Mucosa of rectum (tissue), 2 donors: ENCODE data around the gene APOA1.

Source experiments
- H3K27ac ChIP-seq, 2 donors: one replicate each; pipeline ENCODE4 v1.7.0; 2013; ENCODE audit warnings: inconsistent platforms in 2 of 2, low read depth in 2 of 2, low read length in 2 of 2
- H3K27me3 ChIP-seq, 2 donors: one replicate each; pipeline ENCODE4 v1.7.0; 2013; ENCODE audit warnings: low read length in 2 of 2; ENCODE audit not compliant: control insufficient read depth in 2 of 2, insufficient read depth in 2 of 2
- H3K36me3 ChIP-seq, 2 donors: one replicate each; pipeline ENCODE4 v1.7.0; 2013; ENCODE audit warnings: low read length in 2 of 2; ENCODE audit not compliant: control insufficient read depth in 2 of 2, insufficient read depth in 2 of 2
- H3K4me1 ChIP-seq, 2 donors: one replicate each; pipeline ENCODE4 v1.7.0; 2013; ENCODE audit warnings: low read length in 2 of 2, mild to moderate bottlenecking in 1 of 2; ENCODE audit not compliant: control insufficient read depth in 2 of 2, insufficient read depth in 2 of 2
- H3K4me3 ChIP-seq, 2 donors: one replicate each; pipeline ENCODE4 v1.7.0; 2013; ENCODE audit warnings: low read length in 2 of 2
- H3K9ac ChIP-seq, 2 donors: one replicate each; pipeline ENCODE4 v1.7.0; 2013; ENCODE audit warnings: low read length in 2 of 2, low read depth in 1 of 2, mild to moderate bottlenecking in 1 of 2
- H3K9me3 ChIP-seq, 2 donors: one replicate each; pipeline ENCODE4 v1.7.0; 2013; ENCODE audit warnings: low read length in 2 of 2; ENCODE audit not compliant: control insufficient read depth in 2 of 2
- donor health status: healthy.
- donor health status: Normal muscosa, but diverticular disease.

The APOA1 gene

DNA sequence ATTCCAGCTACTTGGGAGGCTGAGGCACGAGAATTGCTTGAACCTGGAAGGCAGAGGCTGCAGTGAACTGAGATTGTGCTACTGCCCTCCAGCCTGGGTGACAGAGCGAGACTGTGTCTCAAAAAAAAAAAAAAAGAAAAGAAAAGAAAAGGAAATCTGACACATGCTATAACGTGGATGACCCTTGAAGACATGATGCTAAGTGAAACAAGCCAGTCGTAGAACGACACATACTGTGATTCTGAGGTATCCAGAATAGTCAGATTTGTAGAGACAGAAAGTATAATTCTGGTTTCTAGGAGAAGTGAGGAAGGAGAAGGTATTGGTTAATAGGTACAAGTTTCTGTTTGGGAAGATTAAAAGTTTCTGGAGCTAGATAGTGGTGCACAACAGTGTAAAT is 39.1 kb downstream of the APOA1 start:
- H3K4me3 ChIP-seq, result no peak overlapping the region
- no peak overlapping the region for H3K27ac ChIP-seq
- no peaks in the 10 kb centered on the region for H3K36me3 ChIP-seq
- no peaks in the 10 kb centered on the region for H3K9me3 ChIP-seq
- H3K9ac ChIP-seq, result no peak overlapping the region
- no peaks in the 10 kb centered on the region for H3K27me3 ChIP-seq
- no peaks in the 10 kb centered on the region for H3K4me1 ChIP-seq

DNA sequence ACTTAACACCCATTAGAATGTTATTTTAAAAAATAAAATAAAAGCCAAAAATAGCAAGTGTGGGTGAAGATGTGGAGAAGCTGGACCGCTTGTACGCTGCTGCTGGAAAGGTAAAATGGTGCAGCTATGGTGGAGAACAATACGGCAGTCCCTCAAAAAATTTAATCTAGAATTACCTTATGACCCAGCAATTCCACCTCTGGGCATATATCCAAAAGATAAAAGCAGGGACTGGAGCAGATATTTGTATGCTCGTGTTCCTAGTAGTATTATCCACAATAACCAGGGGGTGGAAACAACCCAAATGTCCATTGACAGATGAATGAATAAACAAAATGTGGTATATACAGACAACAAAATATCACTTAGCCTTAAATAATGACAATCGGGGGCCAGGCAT is 39.6 kb downstream of the APOA1 start:
- no peaks in the 10 kb centered on the region for H3K27me3 ChIP-seq
- H3K36me3 ChIP-seq, result no peaks in the 10 kb centered on the region
- H3K9ac ChIP-seq, result no peak overlapping the region
- no peak overlapping the region for H3K4me3 ChIP-seq
- no peaks in the 10 kb centered on the region for H3K9me3 ChIP-seq
- H3K27ac ChIP-seq, result no peak overlapping the region
- H3K4me1 ChIP-seq, result no peaks in the 10 kb centered on the region

DNA sequence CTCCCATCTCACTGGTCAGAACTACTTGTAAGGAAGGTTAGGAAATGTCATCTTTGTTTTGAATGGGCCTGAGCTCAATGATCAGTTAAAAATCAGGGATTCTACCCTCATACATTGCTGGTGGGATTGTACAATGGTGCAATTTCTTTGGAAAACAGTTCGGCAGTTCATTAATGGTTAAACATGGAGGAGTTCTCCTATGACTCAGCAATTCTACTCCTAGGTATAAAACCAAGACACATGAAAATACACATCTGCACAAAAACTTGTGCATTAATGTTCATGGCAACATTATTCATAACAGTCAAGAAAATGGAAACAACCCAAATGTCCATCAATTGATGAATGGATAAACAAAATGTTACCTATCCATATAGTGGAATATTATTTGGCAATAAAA is 40.9 kb downstream of the APOA1 start:
- no peak overlapping the region for H3K4me3 ChIP-seq
- no peaks in the 10 kb centered on the region for H3K9me3 ChIP-seq
- no peak overlapping the region for H3K27ac ChIP-seq
- no peaks in the 10 kb centered on the region for H3K36me3 ChIP-seq
- H3K27me3 ChIP-seq, result no peaks in the 10 kb centered on the region
- no peaks in the 10 kb centered on the region for H3K4me1 ChIP-seq
- H3K9ac ChIP-seq, result no peak overlapping the region

DNA sequence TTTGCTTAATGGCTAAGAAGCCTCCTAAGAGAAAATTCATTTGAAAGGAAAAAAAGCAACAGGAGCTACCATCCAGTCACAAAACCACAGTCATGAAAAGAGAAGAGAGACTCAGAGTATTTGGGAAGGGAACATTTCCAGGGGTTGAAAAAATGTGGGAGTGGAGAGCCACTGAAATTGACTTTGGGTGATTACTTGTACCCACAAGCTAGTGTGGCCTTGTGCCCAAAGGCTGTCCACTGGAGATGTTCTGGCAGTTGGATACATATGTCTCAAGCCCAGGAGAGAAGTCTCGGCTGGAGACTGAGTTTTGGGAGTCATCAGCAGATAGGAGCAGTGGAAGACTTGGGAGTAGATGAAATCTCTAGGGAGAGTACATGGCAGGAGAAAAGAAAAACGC is 42.6 kb downstream of the APOA1 start:
- Histone ChIP-seq H3K27ac (no peak overlapping the region), H3K27me3 (no peaks in the 10 kb centered on the region), H3K36me3 (no peaks in the 10 kb centered on the region), H3K4me3 (no peak overlapping the region), H3K9me3 (no peaks in the 10 kb centered on the region), H3K4me1 (peaks cover 0 to 3% of the 10 kb centered on the region in 2 donors), H3K9ac (no peak overlapping the region)

DNA sequence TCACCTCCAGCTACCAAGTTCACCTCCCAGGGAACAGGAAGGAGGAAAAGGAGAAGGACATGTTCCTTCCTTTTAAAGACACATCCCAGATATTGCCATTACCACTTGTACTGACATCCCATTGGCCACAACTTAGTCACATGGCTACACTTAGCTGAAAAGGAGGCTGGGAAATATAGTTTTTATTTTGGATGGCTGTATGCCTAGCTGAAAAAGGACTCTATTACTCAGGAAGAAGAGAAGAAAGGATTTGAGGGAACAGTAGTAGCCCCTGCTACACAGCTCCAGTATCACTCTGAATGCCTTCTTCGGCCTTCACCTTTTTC is 43.7 kb downstream of the APOA1 start:
- Histone ChIP-seq H3K4me1 (peaks cover 0 to 3% of the 10 kb centered on the region in 2 donors), H3K4me3 (no peak overlapping the region), H3K27ac (no peak overlapping the region), H3K27me3 (peaks cover 0 to 3% of the 10 kb centered on the region in 2 donors), H3K9me3 (no peaks in the 10 kb centered on the region), H3K36me3 (no peaks in the 10 kb centered on the region), H3K9ac (no peak overlapping the region)

DNA sequence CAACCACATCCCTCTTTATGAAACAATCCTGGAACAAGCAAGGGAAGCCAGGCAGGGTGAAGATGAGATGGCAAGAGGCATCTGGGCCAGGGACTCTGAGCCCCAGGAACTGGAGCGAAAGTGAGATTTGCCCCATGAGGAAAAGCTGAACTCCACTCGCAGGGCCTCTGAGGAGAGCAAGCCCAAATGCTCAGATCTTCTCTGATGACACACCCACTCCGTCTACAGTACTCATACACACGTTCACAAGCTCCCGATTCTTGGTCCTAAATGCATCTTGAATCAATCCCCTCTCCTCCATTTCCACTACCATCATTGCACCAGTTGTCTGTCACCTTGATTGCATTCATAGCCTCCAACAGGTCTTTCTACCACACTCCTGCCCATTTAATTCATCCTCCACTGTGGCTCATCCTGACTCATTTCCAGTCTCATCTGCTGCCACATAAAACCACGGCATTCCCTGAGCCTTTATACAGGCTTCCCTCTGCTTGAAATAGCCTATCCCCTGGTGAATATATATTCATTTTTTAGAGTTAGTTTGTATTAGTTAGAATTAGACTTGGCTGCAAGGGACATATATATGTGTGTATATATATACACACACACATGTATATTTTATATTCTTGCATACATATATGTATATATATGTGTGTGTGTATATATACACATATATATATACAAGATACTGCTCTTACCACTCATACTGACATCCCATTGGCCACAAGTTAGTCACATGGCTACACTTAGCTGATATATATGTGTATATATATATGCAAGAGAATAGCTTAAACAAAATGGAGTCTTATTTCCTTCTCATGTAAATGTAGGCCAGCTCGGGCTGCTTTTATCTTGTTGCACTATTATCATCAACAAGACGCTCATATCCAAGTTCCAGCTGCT is 44.3 kb downstream of the APOA1 start:
- Histone ChIP-seq H3K36me3 (no peaks in the 10 kb centered on the region), H3K27me3 (peaks cover 0 to 3% of the 10 kb centered on the region in 2 donors), H3K4me1 (peaks cover 3 to 9% of the 10 kb centered on the region in 2 donors)

DNA sequence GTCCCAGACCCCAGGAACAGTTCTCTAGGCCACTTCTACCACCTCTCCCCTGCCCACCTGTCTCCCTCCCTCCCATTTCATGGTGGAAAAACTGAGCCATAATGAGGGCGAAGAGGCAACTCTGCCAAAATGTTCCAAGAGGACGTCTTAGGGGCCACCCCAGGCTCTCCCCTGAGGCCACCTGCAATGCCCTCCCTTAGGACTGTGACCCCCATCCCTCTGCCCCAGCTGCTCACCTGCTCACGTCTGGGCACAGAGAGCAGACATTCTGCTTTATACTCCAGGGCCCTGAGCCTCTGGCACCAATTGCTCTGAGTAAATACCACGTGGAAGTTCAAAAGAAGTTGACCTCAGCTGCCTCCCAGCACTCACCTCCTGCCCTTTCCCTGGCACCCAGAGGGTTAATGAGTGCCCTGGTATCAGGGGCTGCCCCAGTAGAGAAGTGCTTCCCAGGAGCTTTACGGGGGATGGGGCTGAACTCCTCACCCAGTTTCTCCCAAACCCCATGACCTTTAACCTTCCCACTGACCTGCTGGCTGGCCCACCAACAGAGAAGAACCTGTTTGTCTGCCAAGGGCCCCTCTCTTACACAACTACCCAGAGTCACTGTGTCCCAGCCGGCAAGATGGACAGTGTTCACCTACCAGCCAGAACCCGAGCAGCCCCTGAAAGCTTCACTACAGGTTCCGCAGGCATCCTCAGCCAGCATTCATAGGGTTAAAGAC is 45.1 kb downstream of the APOA1 start:
- H3K9ac ChIP-seq, result no peak overlapping the region
- peaks cover 4 to 9% of the 10 kb centered on the region in 2 donors for H3K4me1 ChIP-seq
- no peak overlapping the region for H3K4me3 ChIP-seq
- H3K27ac ChIP-seq, result no peak overlapping the region
- H3K36me3 ChIP-seq, result no peaks in the 10 kb centered on the region
- H3K9me3 ChIP-seq, result no peaks in the 10 kb centered on the region
- peaks cover 0 to 3% of the 10 kb centered on the region in 2 donors for H3K27me3 ChIP-seq

More for the DNA sequence above, 44.3 kb downstream of the APOA1 start:
- Histone ChIP-seq H3K4me3 (no peak overlapping the region), H3K27ac (no peak overlapping the region), H3K9ac (no peak overlapping the region), H3K9me3 (no peaks in the 10 kb centered on the region)

DNA sequence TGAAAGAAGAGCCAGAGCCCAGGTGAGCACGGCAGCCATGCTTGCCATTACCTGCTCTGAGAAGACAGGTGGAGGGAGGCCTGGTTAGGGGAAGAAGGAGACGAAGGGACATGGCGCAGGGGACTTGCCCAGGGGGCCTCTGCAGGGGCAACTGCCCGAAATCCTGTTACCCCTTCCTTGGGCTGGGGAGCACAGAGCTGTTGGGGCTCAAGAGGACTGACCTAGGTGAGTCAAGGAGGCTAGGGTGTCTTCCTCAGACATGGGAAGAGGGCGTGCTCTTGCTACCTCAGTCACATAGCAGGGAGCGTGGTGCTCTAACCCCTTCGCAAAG is 45.6 kb downstream of the APOA1 start, which contains the start of gene APOA5:
APOA5 (minus strand) TSS at position 67 of the 331 bp plus-strand sequence; CDS start at position 48, 19 bp downstream.
- Histone ChIP-seq H3K27me3 (peaks cover 0 to 3% of the 10 kb centered on the region in 2 donors), H3K27ac (no peak within 1 kb of the TSS), H3K9me3 (no peaks in the 10 kb centered on the region), H3K9ac (no peak within 1 kb of the TSS), H3K36me3 (no peaks in the 10 kb centered on the region), H3K4me3 (peak within 1 kb of the TSS in 1 of 2 donors; percentile 15), H3K4me1 (peaks cover 10 to 13% of the 10 kb centered on the region in 2 donors)

DNA sequence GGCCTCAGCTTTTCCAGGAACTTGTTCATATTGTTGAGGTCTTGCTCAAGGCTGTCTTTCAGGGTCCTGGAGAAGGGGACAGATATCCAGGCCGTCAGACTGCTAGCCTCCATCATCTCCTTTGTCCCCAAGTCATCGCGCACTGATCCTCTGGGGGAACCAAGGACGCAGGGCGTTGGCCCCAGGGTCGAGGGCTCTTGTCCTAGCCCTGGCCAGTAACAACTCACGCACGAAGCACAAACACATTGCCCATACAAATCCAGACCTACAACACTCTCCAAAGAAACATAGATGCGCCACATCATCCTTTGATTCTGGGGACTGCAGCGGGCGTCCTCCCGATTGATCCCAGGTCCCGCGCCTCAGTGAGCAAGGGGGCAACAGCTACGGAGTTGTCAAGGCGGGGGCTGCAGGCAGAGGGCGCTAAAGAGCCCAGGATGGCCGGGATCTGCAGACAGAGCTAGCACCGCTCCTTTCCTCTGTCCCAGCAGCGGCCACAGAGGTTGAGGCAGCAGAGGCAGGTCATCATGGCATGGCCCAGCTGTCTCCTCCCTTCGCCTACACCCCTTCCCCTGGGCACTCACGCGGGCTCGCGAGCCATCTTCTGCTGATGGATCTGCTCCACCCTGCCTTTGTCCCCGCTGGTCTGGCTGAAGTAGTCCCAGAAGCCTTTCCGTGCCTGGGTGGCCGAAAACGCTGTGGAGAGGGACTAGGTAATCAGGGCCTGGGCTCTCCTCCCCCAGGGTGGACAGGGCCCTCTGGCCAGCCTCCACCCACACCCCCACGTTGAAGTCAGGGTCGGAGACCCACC is 46.2 kb downstream of the APOA1 start:
- Histone ChIP-seq H3K9ac (no peak overlapping the region), H3K36me3 (peaks cover 0 to 3% of the 10 kb centered on the region in 2 donors), H3K4me3 (peak overlapping the region in 1 of 2 donors; percentile 15), H3K9me3 (no peaks in the 10 kb centered on the region), H3K27me3 (peaks cover 0 to 3% of the 10 kb centered on the region in 2 donors), H3K27ac (no peak overlapping the region), H3K4me1 (peaks cover 11 to 15% of the 10 kb centered on the region in 2 donors)
